Pancreas (tissue), 8 donors: Measurements from ENCODE around the gene GTF3C6. TPM values are rescaled to one million over a fixed set of nuclear protein-coding genes. Genes with fewer than 3 reads are reported as not detected.

Source experiments
- polyA plus RNA-seq, 2 donors: library from polyadenylated mRNA; stranded (reverse); fragments of 200-250 nt; gene quantifications; one replicate each; pipeline ENCODE4 v1.2.3, GENCODE V29; 2013
- total RNA-seq, 6 donors: library from RNA; stranded (reverse); fragmentation: NEBNext Ultra II Directional in 4 of 6; extraction: Animal tissue kit (Norgen Biotek cat#: 25700) in 4 of 6; gene quantifications; one replicate each; pipeline versions ENCODE4 v1.2.1 to v1.2.4, GENCODE V29; 2021 to 2023
- donor health status: healthy with polysubstance abuse.
- donor health status: DM: no; HTN: no; CAD: no; lungs with moderate emphysema.
- donor health status: DM: no; HTN: no; CAD: no.
- donor health status: Bipolar disorder and iron deficiency.
- donor health status: DM: yes; HTN: yes; CAD: no.
- donor health status: DM: no; HTN: no; CAD: no.
- donor health status: DM: no; HTN: no; CAD: no.
- donor health status: DM: yes; HTN: yes; CAD: no.

GTF3C6 gene
- total and polyA plus RNA-seq, 8 donors, result 14.8 to 37.1 (median 26.1) TPM

Other genes starting within 250 kb of the GTF3C6 start
- 10 to 100 TPM in 1 of 6 donors, 1 to 10 TPM in 5; 3.3 to 14.7 (median 5.9) TPM for gene CDK19, start 143.2 kb upstream of the GTF3C6 start, total RNA-seq
- gene CDK19, start 143.2 kb upstream of the GTF3C6 start, polyA plus RNA-seq, result 1 to 10 TPM; 2.4 to 4.3 TPM
- gene AMD1, start 83.9 kb upstream of the GTF3C6 start, total RNA-seq, result 10 to 100 TPM; 15.4 to 30.1 (median 25.5) TPM
- 10 to 100 TPM; 11.3 to 24.0 TPM for gene AMD1, start 83.9 kb upstream of the GTF3C6 start, polyA plus RNA-seq
- 10 to 100 TPM; 10.5 to 21.0 (median 15.6) TPM for gene RPF2, start 23.3 kb downstream of the GTF3C6 start, total RNA-seq
- 10 to 100 TPM; 16.9 TPM for gene RPF2, start 23.3 kb downstream of the GTF3C6 start, polyA plus RNA-seq
- gene SLC16A10, start 128.8 kb downstream of the GTF3C6 start, total RNA-seq, result 10 to 100 TPM; 24.1 to 48.8 (median 34.9) TPM
- 1 to 10 TPM; 5.1 to 5.5 TPM for gene SLC16A10, start 128.8 kb downstream of the GTF3C6 start, polyA plus RNA-seq